Measurements from ENCODE around the gene WFIKKN1.
A peak's percentile ranks its signal among the peaks of the same experiment; 100 is the strongest.

Gene WFIKKN1

GRCh38 chr16:621526-622105 is 9.2 kb upstream of the WFIKKN1 start:
- DNase-seq (no peak), ATAC-seq (replicated peaks) (no peak)
- Mint-ChIP-seq H3K27me3 (no peaks in the 10 kb centered on the region), H3K9me3 (no peaks in the 10 kb centered on the region), H3K36me3 (ENCODE audit: insufficient read depth) (peaks cover 3% of the 10 kb centered on the region), H3K4me3 (no peak overlapping the region), H3K27ac (no peak overlapping the region), H3K4me1 (ENCODE audit: low read depth in 2 of 2) (no peaks in the 10 kb centered on the region)

GRCh38 chr16:622920-623280 is 7.9 kb upstream of the WFIKKN1 start:
- Mint-ChIP-seq H3K4me1 (ENCODE audit: low read depth in 2 of 2) (no peaks in the 10 kb centered on the region), H3K9me3 (no peaks in the 10 kb centered on the region), H3K27ac (no peak overlapping the region), H3K36me3 (ENCODE audit: insufficient read depth) (peaks cover 3% of the 10 kb centered on the region), H3K4me3 (no peak overlapping the region), H3K27me3 (no peaks in the 10 kb centered on the region)
- DNase-seq (no peak), ATAC-seq (replicated peaks) (no peak)

GRCh38 chr16:624526-625070 is 6.2 kb upstream of the WFIKKN1 start:
- ATAC-seq (replicated peaks) (no peak), DNase-seq (no peak)
- Mint-ChIP-seq H3K36me3 (ENCODE audit: insufficient read depth) (peaks cover 3% of the 10 kb centered on the region), H3K27me3 (no peaks in the 10 kb centered on the region), H3K27ac (no peak overlapping the region), H3K4me1 (ENCODE audit: low read depth in 2 of 2) (no peaks in the 10 kb centered on the region), H3K4me3 (no peak overlapping the region), H3K9me3 (no peaks in the 10 kb centered on the region)

DNA sequence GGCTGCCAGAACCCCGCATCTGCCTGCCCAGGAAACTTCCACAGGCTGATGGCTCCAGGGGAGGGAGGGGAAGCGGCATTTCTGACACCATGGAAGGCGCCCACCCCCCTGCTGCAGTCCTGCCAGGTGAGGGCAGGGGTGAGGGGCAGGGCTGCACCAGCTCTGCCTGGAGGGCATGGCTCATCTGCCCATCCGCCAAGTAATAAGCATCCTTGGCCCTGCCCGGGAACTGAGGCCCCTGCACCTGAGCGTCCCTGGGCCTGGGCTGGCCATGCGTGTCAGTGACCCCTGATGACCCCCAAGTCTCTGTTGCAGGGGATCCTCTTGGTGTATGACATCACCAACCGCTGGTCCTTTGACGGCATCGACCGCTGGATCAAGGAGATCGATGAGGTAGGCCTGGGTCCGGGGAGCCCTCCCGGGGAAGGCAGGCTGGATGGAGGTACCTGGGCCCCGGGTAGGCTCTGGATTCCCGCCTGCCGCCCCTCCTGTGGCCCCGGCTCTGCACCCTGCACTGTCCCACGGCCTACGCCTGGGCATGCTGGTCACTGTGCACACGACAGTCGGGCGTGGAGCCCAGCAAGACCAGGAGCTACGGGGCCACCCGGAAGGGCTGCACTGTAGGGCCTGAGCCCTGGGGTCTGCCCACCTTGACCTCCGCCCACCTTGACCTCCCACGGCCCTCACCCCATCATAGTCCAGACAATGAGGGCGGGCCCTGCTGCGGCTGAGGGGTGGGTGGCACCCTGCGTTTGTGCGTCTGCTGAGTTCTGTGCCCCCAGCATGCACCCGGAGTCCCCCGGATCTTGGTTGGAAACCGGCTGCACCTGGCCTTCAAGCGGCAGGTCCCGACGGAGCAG is 5.4 kb upstream of the WFIKKN1 start:
- Mint-ChIP-seq H3K4me3 (no peak overlapping the region), H3K36me3 (ENCODE audit: insufficient read depth) (peaks cover 3% of the 10 kb centered on the region), H3K4me1 (ENCODE audit: low read depth in 2 of 2) (peaks cover 0 to 3% of the 10 kb centered on the region in 2 donors), H3K9me3 (no peaks in the 10 kb centered on the region), H3K27me3 (no peaks in the 10 kb centered on the region), H3K27ac (no peak overlapping the region)
- DNase-seq, result no peak
- no peak for ATAC-seq (replicated peaks)

- Mint-ChIP-seq H3K27me3 (no peaks in the 10 kb centered on the region), H3K9me3 (no peaks in the 10 kb centered on the region), H3K36me3 (ENCODE audit: insufficient read depth) (no peaks in the 10 kb centered on the region), H3K27ac (no peak overlapping the region), H3K4me1 (ENCODE audit: low read depth in 2 of 2) (peaks cover 0 to 3% of the 10 kb centered on the region in 2 donors), H3K4me3 (no peak overlapping the region)
- ATAC-seq (replicated peaks) (no peak), DNase-seq (no peak)
Measured at GRCh38 chr16:625977-626765, 4.6 kb upstream of the WFIKKN1 start.

GRCh38 chr16:626787-627453 is 3.9 kb upstream of the WFIKKN1 start:
- H3K4me3 Mint-ChIP-seq, result no peak overlapping the region
- H3K4me1 Mint-ChIP-seq (ENCODE audit: low read depth in 2 of 2), result peaks cover 0 to 3% of the 10 kb centered on the region in 2 donors
- DNase-seq (no peak), ATAC-seq (replicated peaks) (no peak)
- H3K27ac Mint-ChIP-seq, result no peak overlapping the region
- no peaks in the 10 kb centered on the region for H3K27me3 Mint-ChIP-seq
- H3K36me3 Mint-ChIP-seq (ENCODE audit: insufficient read depth), result no peaks in the 10 kb centered on the region
- no peaks in the 10 kb centered on the region for H3K9me3 Mint-ChIP-seq

- Mint-ChIP-seq H3K27me3 (no peaks in the 10 kb centered on the region), H3K4me3 (no peak overlapping the region), H3K9me3 (no peaks in the 10 kb centered on the region), H3K36me3 (ENCODE audit: insufficient read depth) (no peaks in the 10 kb centered on the region), H3K27ac (no peak overlapping the region), H3K4me1 (ENCODE audit: low read depth in 2 of 2) (peaks cover 0 to 3% of the 10 kb centered on the region in 2 donors)
- DNase-seq (no peak), ATAC-seq (replicated peaks) (no peak)
Measured at GRCh38 chr16:627454-628239, 3.1 kb upstream of the WFIKKN1 start.

DNA sequence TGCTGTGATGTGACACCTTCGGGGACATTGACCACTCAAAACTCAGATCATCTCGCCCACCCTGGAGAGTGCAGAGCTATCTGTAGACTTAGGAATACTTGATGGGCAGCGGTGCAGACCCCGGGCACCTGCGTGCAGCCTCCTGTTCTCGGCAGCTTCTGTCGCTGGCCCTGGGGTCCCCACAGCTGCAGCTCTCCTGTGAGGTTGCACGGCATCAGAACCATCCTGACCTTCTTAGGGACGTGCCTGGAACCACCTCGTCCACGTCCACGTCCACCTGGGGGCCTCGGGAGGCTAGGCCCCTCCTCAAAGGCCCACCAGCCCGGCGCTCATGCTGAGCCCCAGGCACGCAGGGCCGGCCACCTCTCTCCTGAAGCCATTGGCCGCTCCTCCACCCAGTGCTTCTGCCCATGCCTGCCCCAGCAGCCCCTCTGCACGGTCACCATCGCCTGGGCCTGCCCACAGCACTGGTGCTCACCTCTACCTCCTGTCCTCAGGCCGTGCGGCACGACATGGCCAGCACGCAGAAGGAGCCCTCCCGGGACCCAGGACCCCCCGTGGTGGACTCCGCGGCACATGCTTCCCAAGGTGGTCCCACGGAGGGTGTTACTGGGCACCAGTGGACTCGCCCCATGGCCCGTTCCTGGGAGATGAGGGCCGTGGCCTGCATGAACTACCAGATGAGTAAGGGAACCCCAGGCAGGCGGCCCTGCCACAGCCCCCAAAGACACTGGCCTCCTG is 2.3 kb upstream of the WFIKKN1 start:
- no peak overlapping the region for H3K4me3 Mint-ChIP-seq
- DNase-seq (no peak), ATAC-seq (replicated peaks) (no peak)
- peak overlapping the region in 1 of 2 donors; percentile 20 for H3K27ac Mint-ChIP-seq
- peaks cover 0 to 3% of the 10 kb centered on the region in 2 donors for H3K4me1 Mint-ChIP-seq (ENCODE audit: low read depth in 2 of 2)
- no peaks in the 10 kb centered on the region for H3K27me3 Mint-ChIP-seq
- no peaks in the 10 kb centered on the region for H3K36me3 Mint-ChIP-seq (ENCODE audit: insufficient read depth)
- H3K9me3 Mint-ChIP-seq, result no peaks in the 10 kb centered on the region

- Mint-ChIP-seq H3K27me3 (no peaks in the 10 kb centered on the region), H3K9me3 (no peaks in the 10 kb centered on the region), H3K4me1 (ENCODE audit: low read depth in 2 of 2) (peaks cover 0 to 3% of the 10 kb centered on the region in 2 donors), H3K4me3 (no peak overlapping the region), H3K27ac (no peak overlapping the region), H3K36me3 (ENCODE audit: insufficient read depth) (no peaks in the 10 kb centered on the region)
- DNase-seq, result no peak
- ATAC-seq (replicated peaks), result no peak
Measured at GRCh38 chr16:629185-629832, 1.5 kb upstream of the WFIKKN1 start.

GRCh38 chr16:629833-630248 is 944 bp upstream of the WFIKKN1 start:
- DNase-seq (no peak), ATAC-seq (replicated peaks) (no peak)
- Mint-ChIP-seq H3K36me3 (ENCODE audit: insufficient read depth) (no peaks in the 10 kb centered on the region), H3K9me3 (no peaks in the 10 kb centered on the region), H3K27me3 (no peaks in the 10 kb centered on the region), H3K27ac (no peak overlapping the region), H3K4me3 (no peak overlapping the region), H3K4me1 (ENCODE audit: low read depth in 2 of 2) (peaks cover 1 to 5% of the 10 kb centered on the region in 2 donors)

- H3K4me3 Mint-ChIP-seq, result no peak overlapping the region
- no peaks in the 10 kb centered on the region for H3K27me3 Mint-ChIP-seq
- peaks cover 3 to 6% of the 10 kb centered on the region in 2 donors for H3K4me1 Mint-ChIP-seq (ENCODE audit: low read depth in 2 of 2)
- no peak overlapping the region for H3K27ac Mint-ChIP-seq
- H3K36me3 Mint-ChIP-seq (ENCODE audit: insufficient read depth), result no peaks in the 10 kb centered on the region
- no peak for ATAC-seq (replicated peaks)
- no peak for DNase-seq
- H3K9me3 Mint-ChIP-seq, result no peaks in the 10 kb centered on the region
Measured at GRCh38 chr16:630249-630814, 453 bp upstream of the WFIKKN1 start.

Data from effector memory CD8-positive, alpha-beta T cell (primary cell).